Measurements from ENCODE around the gene ADORA1.
A peak's percentile ranks its signal among the peaks of the same experiment; 100 is the strongest.

Gene ADORA1

DNA sequence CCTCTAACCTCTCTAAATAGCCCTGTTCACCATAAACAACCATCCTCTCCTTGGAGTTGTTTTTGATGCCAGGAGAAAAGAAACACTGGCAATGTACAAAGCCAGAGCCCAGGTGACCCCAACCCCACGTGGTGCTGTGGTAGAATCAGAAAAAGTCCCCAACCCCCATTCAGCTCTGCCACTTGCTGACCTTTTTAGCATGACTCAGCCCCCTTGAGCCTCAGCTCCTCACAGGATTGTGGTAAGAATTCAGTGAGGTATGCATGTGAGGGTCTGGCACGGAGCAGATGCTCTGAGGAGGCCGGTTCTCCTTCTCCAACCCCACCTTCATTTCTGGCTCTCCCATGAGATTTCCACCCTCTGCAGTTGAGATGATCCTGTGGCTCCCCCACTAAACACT, 70.1 kb downstream of the ADORA1 start:
- DNase-seq: no peak

DNA sequence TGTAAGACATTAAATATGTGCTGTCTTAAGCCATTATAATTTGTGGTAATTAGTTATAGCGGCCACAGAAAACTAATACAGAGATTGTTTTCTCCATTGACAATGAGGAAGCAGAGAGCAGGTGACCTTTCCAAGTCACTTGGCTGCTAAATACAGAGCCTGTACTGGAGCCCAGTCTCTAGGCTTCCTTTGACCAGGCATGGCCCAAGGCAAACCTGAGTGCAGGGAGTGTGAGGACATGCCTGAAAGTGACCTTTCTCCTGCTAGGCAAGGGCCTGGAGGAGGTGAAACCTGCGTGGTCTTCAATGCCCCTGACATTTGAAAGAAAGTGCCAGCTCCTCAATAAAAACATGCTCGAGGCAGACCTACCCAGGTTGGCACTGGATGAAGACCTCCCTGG, 71.5 kb downstream of the ADORA1 start:
- no peak for DNase-seq

DNA sequence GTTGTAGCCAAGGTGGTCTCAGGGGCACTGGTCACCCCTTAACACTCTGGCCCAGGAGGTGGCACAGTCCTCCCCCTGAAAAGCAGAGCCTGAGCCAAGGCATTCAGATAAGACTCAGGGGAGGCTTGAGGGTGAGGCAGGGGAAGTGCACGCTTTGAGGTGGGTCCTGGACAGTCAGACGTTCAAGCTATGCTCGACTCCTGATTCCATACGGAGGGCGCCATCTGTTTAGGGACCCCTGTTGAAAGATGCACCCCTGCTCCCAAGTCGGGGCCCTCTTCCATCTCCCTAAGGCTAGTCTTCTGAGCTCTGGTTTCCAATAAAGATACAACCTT, 71.9 kb downstream of the ADORA1 start:
- DNase-seq: no peak

DNA sequence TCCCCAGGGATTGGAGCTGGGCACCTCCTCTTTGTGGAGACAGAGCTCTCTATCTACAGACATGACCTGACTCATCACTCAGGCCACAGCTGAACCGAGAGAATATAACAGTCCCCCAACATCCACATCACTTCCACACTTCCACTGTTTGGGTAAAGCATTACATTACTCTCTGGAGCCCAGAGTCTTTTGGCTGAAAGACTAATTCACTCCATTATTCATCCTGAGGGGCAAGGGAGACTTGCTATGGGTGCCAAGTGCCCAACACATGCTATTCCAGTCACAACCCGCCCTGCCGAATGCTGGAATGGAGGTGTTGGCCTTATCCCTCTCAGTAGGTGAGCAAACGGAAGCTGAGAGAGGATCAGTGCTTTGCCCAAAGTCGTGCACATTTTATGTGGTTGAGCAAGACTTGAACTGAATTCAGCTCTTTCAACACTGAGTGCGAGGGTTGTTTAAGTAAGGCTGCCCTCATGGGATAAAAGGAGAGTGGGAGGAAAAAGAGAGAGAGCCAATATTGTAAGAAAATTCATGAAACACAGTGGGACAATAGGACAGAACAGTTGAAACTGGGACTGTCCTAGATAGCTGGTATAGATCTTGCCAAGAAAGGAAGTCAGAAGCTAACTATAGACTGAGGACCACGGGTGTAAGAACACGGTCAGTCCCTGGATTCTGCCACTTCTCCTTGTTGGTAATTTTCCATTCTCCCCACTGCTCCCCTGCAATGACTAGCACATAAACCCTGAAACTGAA, 72.5 kb downstream of the ADORA1 start:
- DNase-seq: no peak

DNA sequence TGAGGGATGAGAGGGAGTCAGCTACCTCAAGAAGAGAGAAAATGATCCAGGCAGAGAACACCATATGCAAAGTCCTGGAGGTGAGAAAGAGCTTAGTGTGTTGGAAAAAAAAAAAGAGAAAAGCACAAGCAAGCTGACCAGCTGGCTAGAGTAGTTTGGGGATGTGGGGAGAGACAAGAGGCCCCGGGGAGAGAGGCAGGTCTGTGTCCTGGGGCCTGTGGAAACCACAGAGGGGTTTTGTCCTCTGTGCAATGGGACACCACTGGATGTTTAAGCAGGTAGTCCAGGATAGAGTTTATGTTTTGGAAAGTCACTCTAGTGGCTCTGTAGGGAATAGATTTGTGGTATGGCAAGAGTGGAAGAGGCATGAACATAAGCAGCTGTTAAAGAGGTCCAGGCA, 73.4 kb downstream of the ADORA1 start:
- no peak for DNase-seq

DNA sequence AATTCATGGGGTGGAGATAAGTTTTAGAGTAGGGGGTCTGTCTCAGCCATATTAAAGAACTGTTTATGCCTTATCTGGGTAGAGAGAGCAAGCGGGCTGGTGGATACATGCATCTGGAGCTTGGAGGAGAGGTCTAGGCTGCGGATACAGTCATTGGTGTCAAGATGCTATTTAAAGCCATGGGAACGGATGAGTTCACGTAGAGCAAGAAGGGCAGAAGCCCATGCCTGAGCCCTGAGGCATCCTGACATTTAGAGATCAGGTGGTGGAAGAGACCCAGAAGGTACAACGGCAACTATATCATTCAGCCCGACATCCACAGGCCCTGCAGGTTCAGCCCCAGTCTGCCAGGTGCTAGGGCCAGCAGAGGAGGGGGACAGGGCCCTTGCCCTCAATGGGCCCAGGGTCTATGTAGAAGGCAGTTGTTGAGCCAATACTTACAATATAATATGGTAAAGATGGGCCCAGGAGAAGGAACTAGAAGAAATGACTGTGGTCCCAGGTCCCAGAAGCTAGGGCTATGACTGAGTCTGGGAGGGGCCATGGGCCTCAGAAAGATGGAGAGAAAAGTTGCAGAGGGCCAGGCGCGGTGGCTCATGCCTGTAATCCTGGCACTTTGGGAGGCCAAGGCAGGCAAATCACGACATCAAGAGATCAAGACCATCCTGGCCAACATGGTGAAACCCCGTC, 74.1 kb downstream of the ADORA1 start:
- DNase-seq: no peak

DNA sequence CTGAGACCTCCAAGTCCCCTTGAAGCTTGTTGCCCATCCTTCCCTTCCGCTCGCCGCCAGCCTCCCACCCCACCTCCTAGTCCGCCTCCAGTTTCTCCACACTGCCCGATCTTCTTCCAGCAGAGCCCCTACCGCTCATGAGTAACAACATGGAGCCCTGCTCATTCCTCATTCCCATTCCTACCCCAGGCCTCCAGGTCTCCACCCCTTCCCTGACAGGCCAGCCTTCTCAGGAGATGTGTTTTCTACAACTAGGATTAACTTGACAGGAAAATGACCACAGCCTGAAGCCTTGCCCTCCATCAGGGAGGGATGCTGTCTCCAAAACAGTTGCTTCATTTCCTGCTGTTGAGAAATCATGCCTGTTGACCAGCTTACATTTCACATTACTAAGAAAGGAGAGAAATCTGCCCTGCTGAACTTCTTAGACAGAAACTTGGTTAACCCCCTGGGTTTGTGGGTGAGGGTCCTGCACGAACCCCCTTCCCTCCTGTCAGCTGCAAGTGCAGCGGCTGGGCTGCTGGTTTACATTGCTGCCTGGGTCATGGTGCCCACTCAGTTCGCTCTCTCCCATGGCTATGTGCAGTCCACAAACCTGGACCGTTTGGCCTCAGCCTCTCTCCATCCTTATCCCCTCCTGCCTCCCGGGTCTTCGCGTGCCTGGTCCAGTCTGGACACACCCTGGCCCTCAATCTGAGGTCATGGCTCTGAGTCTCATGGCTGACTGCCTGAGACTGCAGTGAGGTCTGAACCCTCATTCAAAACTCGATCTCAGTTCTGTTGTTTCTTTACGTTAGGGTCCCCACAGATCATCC, 75.1 kb downstream of the ADORA1 start:
- no peak for DNase-seq

DNA sequence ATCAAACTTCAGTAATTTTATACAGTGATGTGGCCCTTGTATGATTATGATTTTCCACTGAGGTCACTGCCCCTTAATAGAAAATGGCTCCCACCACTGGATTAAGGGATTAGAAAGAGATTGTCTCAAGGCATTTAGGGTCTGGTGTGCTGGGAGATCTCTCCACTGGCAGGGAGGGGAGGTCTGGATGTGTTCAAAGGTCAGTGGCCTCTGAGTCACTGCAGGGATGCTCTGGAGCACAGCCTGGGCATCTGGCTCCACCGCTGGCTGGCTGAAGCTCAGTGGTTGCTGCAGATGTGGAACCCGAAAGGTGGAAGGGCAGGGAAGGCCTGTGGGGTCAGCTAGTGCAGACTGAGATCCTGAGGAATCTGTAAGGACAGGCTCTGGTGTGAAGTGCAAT, 77.2 kb downstream of the ADORA1 start:
- no peak for DNase-seq

DNA sequence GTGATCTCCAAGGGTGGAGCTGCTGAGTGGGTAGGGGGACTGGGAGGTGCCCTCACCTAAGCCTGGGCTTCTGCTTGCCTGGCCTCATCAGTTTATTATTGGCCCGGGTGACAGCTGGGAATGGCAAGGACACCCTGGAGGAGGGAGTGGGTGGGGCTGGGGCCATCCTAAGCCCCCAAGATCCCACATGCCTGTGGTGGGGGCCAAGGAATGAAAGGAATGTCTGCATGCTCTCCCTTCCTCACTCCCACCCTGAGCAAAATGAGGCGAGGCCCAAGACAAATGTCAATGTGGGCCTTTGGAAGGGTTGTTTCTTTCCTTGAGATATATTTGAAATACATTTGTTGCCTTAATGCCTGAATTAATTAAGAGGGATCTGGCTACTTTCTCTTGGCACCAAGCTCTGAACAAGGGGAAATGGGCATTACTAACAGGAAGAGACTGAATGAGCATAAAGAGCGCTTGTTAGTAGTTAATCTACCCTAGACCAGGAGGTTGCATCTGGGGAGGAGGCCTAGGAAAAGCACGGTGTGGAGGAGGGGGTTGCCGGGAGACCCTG, 78.7 kb downstream of the ADORA1 start:
- DNase-seq: no peak

DNA sequence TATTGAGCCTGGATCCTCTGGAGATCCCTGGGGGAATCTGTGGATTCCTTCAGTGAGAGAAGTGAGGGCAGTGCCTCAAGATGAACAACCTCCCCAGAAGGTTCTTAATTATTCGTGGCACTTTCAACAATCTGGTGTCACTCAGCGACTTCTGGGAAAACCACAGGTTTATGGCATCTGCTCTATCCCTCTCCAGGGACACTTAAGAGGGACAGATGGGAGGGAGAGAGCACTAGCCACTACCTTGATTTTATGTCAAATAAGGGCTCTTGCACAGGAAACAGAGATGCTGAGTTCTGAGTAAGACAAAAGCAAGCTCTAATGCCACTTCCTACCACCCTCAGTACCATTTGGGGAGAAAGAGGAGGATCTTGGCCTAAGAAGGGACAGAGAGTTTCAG, 80.2 kb downstream of the ADORA1 start:
- no peak for DNase-seq

DNA sequence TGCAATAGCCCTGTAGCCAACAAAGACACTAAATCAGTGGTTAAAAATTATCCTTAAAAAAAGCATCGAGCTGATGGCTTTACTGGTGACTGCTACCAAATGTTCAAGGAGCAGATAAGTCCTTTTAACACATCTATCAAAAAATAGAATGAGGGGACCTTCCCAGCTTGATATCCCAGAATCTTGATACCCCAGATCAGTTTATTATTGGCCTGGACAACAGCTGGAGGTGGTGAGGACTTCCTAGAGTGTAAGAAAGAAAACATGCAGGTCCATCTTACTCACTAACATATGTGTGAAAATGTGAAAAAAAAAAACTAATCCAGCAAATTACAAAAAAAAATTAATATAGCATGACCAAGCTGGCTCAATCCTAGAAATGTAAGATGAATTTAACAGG, 80.7 kb downstream of the ADORA1 start:
- DNase-seq: no peak

DNA sequence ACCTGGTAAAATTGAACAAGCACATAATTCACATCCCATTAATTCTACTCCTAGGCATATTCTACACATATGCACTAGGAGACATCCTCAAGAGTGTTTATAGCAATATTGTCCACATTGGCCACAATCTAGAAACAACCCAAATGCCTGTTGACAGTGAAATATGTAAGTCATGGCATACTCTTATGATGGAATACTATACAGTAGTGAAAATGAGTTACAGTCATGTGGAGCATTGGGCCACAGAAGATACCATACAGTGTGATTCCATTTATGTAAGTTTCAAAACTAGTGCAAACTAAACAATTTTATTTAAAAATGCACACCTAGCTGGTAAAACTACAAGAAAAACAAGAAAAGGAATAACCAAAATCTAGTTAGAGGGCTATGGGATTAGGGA, 82.8 kb downstream of the ADORA1 start:
- no peak for DNase-seq

DNA sequence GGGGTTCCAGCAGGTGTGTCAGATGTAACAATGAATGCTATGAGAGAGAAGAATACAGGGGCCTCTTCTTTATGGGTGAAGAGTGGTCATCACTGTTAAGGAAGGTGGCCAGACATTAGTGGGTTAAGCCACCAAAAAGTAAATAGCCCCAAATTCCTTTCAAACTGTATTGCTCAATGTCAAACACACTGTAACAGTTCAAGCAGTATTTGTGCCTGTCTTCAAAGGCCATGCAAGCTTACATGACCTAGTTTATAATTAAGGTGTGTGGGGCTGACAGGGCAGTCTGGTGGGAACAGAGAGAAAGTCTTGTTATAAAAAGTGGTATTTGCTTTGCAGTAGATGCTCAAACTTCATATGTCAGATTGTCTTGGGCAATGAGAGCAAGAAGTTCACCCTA, 83.5 kb downstream of the ADORA1 start:
- no peak for DNase-seq

DNA sequence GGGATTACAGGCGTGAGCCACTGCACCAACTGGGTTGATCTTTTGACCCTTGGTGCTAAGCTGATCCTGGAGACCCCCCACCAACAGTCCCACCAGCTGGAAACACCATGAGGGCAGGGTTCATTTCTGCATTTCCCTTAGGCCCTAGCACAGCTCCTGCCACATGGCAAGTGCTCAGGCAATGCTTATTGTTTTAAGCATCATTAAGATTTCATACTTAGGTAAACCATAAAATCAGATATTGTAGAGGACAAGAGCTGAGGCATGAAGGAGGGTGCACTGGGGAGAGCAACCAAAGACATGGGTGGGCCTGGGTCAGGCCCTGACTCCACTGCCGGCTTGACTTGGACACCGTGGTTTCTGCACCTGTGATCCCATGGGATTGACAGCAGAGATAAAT, 84.3 kb downstream of the ADORA1 start:
- DNase-seq: no peak

DNA sequence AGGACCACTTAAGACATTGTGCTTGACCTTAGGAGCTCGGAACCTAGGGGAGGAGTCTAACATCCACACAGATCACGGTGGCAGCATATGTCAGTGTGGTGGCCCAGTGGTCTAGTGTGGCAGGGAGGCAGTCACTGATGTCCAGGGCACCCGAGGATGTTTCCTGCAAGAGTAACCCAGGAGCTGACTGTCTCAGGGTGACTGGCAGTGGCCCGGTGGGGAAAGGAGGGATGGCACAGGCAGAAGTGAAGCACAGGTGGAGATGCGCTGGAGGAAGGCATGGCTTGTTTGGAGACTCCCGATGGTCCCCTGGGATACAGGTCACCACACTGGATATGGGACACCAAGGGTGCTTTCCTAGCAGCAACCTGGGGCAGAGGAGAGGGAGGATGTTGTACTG, 85.6 kb downstream of the ADORA1 start:
- DNase-seq: no peak

DNA sequence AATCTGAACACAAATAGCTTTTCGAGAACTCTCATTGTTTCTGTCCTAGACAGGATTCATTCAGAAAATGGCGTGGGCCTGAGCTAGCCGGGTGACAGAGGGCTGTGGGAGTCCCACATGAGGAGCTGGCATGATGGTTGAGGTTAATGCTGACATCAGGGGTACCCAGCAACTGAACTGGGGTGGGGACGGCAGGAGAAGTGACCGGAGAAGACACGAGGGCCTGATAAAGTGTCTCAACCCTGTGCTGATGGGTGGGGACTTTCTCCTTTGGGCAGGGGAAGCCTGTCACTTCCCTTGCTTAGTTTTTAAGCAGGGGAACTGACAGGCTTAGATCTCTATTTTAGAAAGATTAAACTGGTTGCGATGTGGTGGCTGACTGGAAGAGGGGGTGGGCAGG, 87.3 kb downstream of the ADORA1 start:
- DNase-seq: no peak

DNA sequence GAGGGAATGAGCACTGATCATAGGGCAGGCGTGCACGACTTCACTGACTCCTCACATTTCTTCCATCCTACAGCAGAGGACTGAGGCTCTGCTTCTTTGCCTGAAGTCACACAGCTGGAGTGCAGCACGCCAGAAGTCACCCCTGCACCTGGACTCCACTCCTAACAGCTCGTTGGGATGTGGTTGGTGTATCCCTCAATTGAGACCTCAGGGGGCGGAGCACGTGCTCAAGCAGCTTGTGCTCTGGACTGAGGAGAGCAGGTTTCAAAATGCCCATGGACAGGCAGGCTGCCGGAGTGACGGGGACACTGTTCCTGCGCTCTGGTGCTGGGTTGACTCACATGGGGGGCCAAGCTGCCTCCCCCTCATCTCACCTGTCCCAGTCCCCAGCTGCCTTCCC, 88.0 kb downstream of the ADORA1 start:
- no peak for DNase-seq

DNA sequence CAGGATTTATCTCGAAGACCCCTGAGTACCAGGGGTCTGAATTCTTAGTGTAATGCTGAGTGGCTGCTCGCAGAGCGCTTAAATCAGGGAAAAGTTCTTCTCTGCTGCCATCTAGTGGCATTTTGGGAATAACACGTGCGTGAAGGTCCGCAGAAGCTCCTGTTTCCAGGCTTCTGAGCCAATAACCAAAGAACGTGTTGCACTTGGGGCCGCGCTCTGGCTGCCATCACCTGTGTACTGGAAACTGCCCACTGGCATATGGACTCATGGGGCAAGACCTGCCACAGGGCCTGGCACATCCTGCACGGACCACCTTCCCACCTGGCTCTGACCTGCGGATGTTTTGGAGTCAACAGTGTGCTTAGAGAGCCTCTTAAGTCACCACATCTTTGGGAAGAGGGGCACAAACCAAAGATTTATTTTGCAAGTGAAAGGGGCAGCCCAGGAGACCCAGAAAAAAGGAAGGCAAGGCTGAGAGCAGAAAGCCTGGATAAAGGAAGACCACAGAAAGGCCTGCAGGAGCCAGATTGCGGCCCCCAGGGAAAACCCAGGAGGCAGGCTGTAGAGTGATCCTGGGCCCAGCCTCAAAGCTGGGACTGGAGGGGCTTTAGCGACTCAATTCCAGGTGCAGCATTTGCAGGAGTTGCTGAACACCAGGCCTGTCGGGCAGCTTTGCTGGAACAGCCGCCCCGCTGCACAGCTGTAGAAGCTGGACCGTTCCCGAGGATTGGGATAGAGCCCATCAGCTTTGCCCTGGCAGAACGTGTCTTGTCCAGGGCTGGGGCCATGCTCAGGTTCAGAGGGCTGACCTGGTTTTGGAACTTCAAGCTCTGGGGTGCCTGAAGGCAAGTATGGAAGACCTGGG, 89.0 kb downstream of the ADORA1 start:
- DNase-seq: peak; percentile 82

Data from NCI-H1092 treated with DMSO at 0.1 percent for 48 hours (cell line).